ENCODE results near the gene PCNT.

GRCh38 chr21:46409641-46410406 is 85.9 kb downstream of the PCNT start:
- TF ChIP-seq BACH1 (IDR thresholded peaks at IDR 0.05; ENCODE audit: borderline replicate concordance) (no peak), CTCF (IDR thresholded peaks at IDR 0.05 in 2 of 3, conservative IDR thresholded peaks at IDR 0.05 in 1 of 3; ENCODE audit: control insufficient read depth in 2 of 3, extremely low read depth in 1 of 3, insufficient read depth in 1 of 3, low read depth in 3 of 3, low read length in 3 of 3) (no peak), NFYB (IDR thresholded peaks at IDR 0.05; ENCODE audit: insufficient read depth, low read depth, low read length) (no peak), ZNF274 (IDR thresholded peaks at IDR 0.05; ENCODE audit: insufficient read depth, insufficient read length) (no peak), YY1 (IDR thresholded peaks at IDR 0.05; ENCODE audit: low read depth, low read length) (no peak), CEBPB (IDR thresholded peaks at IDR 0.05; ENCODE audit: borderline replicate concordance in 1 of 2, low read depth in 2 of 2, low read length in 2 of 2) (no peak), NRF1 (conservative IDR thresholded peaks at IDR 0.05; ENCODE audit: low read depth, low read length) (no peak), ZNF592 (IDR thresholded peaks at IDR 0.05) (no peak), REST (IDR thresholded peaks at IDR 0.05; ENCODE audit: low read depth, low read length) (no peak), SMC3 (IDR thresholded peaks at IDR 0.05; ENCODE audit: borderline replicate concordance, low read length) (no peak), RBBP5 (conservative IDR thresholded peaks at IDR 0.05) (no peak), JUND (IDR thresholded peaks at IDR 0.05; ENCODE audit: low read depth, low read length) (no peak), USF2 (IDR thresholded peaks at IDR 0.05; ENCODE audit: borderline replicate concordance, low read depth, low read length) (no peak), POLR2A (IDR thresholded peaks at IDR 0.05; ENCODE audit: low read depth, low read length) (no peak)
